ENCODE measurements around the gene DCN.

GRCh38 chr12:91104812-91105466 lies 77.7 kb downstream of the DCN start:
- TF ChIP-seq SIN3A (IDR thresholded peaks at IDR 0.05; ENCODE audit: borderline replicate concordance, insufficient read depth, low read length) = no peak
- TF ChIP-seq POLR2AphosphoS5 (IDR thresholded peaks at IDR 0.05; ENCODE audit: low read depth, low read length) = no peak
- TF ChIP-seq TAF1 (IDR thresholded peaks at IDR 0.05; ENCODE audit: borderline replicate concordance, insufficient read depth, low read length) = no peak
- TF ChIP-seq, protein P1, sequence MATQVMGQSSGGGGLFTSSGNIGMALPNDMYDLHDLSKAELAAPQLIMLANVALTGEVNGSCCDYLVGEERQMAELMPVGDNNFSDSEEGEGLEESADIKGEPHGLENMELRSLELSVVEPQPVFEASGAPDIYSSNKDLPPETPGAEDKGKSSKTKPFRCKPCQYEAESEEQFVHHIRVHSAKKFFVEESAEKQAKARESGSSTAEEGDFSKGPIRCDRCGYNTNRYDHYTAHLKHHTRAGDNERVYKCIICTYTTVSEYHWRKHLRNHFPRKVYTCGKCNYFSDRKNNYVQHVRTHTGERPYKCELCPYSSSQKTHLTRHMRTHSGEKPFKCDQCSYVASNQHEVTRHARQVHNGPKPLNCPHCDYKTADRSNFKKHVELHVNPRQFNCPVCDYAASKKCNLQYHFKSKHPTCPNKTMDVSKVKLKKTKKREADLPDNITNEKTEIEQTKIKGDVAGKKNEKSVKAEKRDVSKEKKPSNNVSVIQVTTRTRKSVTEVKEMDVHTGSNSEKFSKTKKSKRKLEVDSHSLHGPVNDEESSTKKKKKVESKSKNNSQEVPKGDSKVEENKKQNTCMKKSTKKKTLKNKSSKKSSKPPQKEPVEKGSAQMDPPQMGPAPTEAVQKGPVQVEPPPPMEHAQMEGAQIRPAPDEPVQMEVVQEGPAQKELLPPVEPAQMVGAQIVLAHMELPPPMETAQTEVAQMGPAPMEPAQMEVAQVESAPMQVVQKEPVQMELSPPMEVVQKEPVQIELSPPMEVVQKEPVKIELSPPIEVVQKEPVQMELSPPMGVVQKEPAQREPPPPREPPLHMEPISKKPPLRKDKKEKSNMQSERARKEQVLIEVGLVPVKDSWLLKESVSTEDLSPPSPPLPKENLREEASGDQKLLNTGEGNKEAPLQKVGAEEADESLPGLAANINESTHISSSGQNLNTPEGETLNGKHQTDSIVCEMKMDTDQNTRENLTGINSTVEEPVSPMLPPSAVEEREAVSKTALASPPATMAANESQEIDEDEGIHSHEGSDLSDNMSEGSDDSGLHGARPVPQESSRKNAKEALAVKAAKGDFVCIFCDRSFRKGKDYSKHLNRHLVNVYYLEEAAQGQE (IDR thresholded peaks at IDR 0.05; ENCODE audit: insufficient read depth in 1 of 2, low read depth in 2 of 2, low read length in 2 of 2) = no peak
